Gastroesophageal sphincter (tissue), 3 donors: ENCODE results near the gene GATA5.

Experiments
- POLR2A ChIP-seq, 2 donors: fragments of 450-650 bp; IDR thresholded peaks; one replicate each; pipeline ENCODE4 v1.6.1; 2017; ENCODE audit warnings: antibody characterized with exemption in 2 of 2, mild to moderate bottlenecking in 2 of 2, moderate library complexity in 1 of 2
- POLR2AphosphoS5 ChIP-seq: sonication (generic); formaldehyde crosslinking; IDR thresholded peaks from one replicate; pipeline ENCODE4 v1.6.1; 2017; ENCODE audit warnings: antibody characterized with exemption
- TF ChIP-seq, protein P1 (sequence below), 4 experiments: fragments of 200-600 bp in 2 of 4; fragments of 450-650 bp in 2 of 4; sonication (generic) in 1 of 4; IDR thresholded peaks; one replicate each; pipeline ENCODE4 v1.5.1; 2017 to 2019; ENCODE audit warnings: antibody characterized with exemption in 4 of 4, mild to moderate bottlenecking in 2 of 4, moderate library complexity in 2 of 4

DNA sequence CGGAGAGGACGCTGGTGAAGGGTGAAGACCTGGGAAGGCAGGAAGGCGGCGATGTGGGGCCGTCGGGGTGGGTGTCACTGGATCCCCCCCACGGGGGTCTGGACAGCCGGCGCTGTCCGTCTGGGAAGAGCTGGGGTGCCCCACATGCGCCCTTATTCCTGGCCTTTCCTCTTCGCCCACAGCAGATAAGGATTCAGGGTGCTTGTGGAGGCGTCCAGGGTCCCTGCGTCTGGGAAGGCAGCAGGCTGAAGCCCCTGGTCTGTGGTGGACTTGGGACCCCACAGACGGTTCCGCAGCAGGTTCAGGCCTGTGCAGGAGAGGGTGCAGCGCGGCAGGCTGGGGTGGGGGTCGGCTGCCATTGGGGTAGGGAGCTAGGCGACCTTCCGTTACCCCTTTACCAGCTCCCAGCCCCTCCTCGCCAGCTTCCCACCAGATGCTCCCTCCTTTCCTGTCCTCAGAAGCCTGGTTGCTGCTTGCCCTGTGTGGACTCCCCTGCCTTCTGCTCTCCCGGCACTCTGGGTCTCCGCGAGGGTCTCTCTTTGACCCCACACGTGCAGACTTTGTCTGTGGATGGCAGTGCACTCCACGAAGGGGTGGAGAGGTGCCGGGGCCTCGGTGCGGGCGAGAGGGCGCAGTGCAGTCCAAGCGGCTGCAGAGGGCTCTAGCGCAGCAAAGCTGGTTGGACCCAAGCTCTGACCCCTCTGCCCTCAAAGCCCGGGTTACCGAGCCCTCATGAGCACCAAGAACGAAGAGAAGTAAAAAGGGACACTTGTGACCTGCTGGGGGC, 2.1 kb upstream of the GATA5 start:
- TF ChIP-seq POLR2A (IDR thresholded peaks at IDR 0.05) (no peak), POLR2AphosphoS5 (no peak)
- TF ChIP-seq, protein P1, sequence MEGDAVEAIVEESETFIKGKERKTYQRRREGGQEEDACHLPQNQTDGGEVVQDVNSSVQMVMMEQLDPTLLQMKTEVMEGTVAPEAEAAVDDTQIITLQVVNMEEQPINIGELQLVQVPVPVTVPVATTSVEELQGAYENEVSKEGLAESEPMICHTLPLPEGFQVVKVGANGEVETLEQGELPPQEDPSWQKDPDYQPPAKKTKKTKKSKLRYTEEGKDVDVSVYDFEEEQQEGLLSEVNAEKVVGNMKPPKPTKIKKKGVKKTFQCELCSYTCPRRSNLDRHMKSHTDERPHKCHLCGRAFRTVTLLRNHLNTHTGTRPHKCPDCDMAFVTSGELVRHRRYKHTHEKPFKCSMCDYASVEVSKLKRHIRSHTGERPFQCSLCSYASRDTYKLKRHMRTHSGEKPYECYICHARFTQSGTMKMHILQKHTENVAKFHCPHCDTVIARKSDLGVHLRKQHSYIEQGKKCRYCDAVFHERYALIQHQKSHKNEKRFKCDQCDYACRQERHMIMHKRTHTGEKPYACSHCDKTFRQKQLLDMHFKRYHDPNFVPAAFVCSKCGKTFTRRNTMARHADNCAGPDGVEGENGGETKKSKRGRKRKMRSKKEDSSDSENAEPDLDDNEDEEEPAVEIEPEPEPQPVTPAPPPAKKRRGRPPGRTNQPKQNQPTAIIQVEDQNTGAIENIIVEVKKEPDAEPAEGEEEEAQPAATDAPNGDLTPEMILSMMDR (IDR thresholded peaks at IDR 0.05) = no peak
